ENCODE data around the gene HK3.

GRCh38 chr5:176889321-176890280 is 9.5 kb downstream of the HK3 start:
- TF ChIP-seq POLR2A (IDR thresholded peaks at IDR 0.05; ENCODE audit: control extremely low read depth in 1 of 2, low read depth in 2 of 2, low read length in 2 of 2): no peak
- no peak for TF ChIP-seq EP300 (IDR thresholded peaks at IDR 0.05; ENCODE audit: borderline replicate concordance in 1 of 2, low read depth in 2 of 2, low read length in 2 of 2)
- no peak for TF ChIP-seq POLR2AphosphoS5 (IDR thresholded peaks at IDR 0.05; ENCODE audit: low read depth, low read length)
- no peak for TF ChIP-seq RAD21 (IDR thresholded peaks at IDR 0.05 in 1 of 2, conservative IDR thresholded peaks at IDR 0.05 in 1 of 2; ENCODE audit: low read depth in 2 of 2, low read length in 2 of 2)
- no peak for TF ChIP-seq CTCF (IDR thresholded peaks at IDR 0.05; ENCODE audit: control extremely low read depth in 1 of 3, insufficient read depth in 1 of 3, low read depth in 1 of 3, low read length in 3 of 3)
- no peak for TF ChIP-seq MAX (IDR thresholded peaks at IDR 0.05)

Data from H1 (cell line).